Mammary epithelial cell (primary cell): ENCODE measurements around the gene KCNB1.

Experiments used
- EZH2 ChIP-seq: IDR thresholded peaks from 2 replicates; pipeline ENCODE4 v1.6.1; 2012; ENCODE audit warnings: low read length, inconsistent platforms, borderline replicate concordance
- TF ChIP-seq, protein P1 (sequence below), 2 donors: IDR thresholded peaks in 1 of 2; conservative IDR thresholded peaks in 1 of 2; 2 replicates each; pipeline ENCODE4 v1.5.1; 2011 to 2012; ENCODE audit warnings: inconsistent platforms in 2 of 2, low read length in 2 of 2, mild to moderate bottlenecking in 2 of 2, control low read depth in 1 of 2, low read depth in 1 of 2; ENCODE audit not compliant: insufficient read depth in 1 of 2; ENCODE audit errors: extremely low read depth in 1 of 2

- TF ChIP-seq, protein P1, sequence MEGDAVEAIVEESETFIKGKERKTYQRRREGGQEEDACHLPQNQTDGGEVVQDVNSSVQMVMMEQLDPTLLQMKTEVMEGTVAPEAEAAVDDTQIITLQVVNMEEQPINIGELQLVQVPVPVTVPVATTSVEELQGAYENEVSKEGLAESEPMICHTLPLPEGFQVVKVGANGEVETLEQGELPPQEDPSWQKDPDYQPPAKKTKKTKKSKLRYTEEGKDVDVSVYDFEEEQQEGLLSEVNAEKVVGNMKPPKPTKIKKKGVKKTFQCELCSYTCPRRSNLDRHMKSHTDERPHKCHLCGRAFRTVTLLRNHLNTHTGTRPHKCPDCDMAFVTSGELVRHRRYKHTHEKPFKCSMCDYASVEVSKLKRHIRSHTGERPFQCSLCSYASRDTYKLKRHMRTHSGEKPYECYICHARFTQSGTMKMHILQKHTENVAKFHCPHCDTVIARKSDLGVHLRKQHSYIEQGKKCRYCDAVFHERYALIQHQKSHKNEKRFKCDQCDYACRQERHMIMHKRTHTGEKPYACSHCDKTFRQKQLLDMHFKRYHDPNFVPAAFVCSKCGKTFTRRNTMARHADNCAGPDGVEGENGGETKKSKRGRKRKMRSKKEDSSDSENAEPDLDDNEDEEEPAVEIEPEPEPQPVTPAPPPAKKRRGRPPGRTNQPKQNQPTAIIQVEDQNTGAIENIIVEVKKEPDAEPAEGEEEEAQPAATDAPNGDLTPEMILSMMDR (conservative IDR thresholded peaks at IDR 0.05 in 1 of 2, IDR thresholded peaks at IDR 0.05 in 1 of 2; ENCODE audit: extremely low read depth in 1 of 2, insufficient read depth in 1 of 2, low read depth in 1 of 2, low read length in 2 of 2), result no peak
- TF ChIP-seq EZH2, result no peak
These were observed 97.0 kb downstream of the KCNB1 start for GRCh38 chr20:49385465-49385864.
